Hepatocyte (in vitro differentiated cells): ENCODE results near the gene HSFX4. TPM values are rescaled to one million over a fixed set of nuclear protein-coding genes. Genes with fewer than 3 reads are reported as not detected.

Experiments
- DNase-seq: peaks from one replicate; pipeline ENCODE4 v3.0.0-alpha.2; 2016; ENCODE audit warnings: low spot score
- H2AFZ ChIP-seq: fragments of 200-600 bp; sonication (generic); 2 replicates; pipeline ENCODE4 v1.6.0; 2016; ENCODE audit warnings: antibody characterized with exemption, mild to moderate bottlenecking
- H3K27ac ChIP-seq: fragments of 200-600 bp; sonication (generic); 2 replicates; pipeline ENCODE4 v1.5.1; 2016; ENCODE audit warnings: mild to moderate bottlenecking
- H3K27me3 ChIP-seq: fragments of 200-600 bp; sonication (generic); 2 replicates; pipeline ENCODE4 v1.6.1; 2016
- H3K36me3 ChIP-seq: fragments of 200-600 bp; sonication (generic); replicated peaks from 2 replicates; pipeline ENCODE4 v1.5.1; 2016; ENCODE audit warnings: low read depth; ENCODE audit not compliant: insufficient read depth
- H3K4me1 ChIP-seq: fragments of 200-600 bp; sonication (generic); 2 replicates; pipeline ENCODE4 v1.5.1; 2016; ENCODE audit warnings: mild to moderate bottlenecking, moderate library complexity; ENCODE audit not compliant: insufficient read depth
- H3K4me2 ChIP-seq: fragments of 200-600 bp; sonication (generic); 2 replicates; pipeline ENCODE4 v1.6.0; 2016
- H3K4me3 ChIP-seq: fragments of 200-600 bp; sonication (generic); 2 replicates; pipeline ENCODE4 v1.5.1; 2016; ENCODE audit warnings: mild to moderate bottlenecking
- H3K79me2 ChIP-seq: fragments of 200-600 bp; sonication (generic); 2 replicates; pipeline ENCODE4 v1.6.0; 2017; ENCODE audit warnings: mild to moderate bottlenecking
- H3K9me2 ChIP-seq: fragments of 200-600 bp; sonication (generic); replicated peaks from 2 replicates; pipeline ENCODE4 v1.6.0; 2017; ENCODE audit warnings: mild to moderate bottlenecking; ENCODE audit not compliant: insufficient read depth
- H3K9me3 ChIP-seq: fragments of 200-600 bp; sonication (generic); 2 replicates; pipeline ENCODE4 v1.5.1; 2016; ENCODE audit warnings: low read depth, mild to moderate bottlenecking
- H4K20me1 ChIP-seq: fragments of 200-600 bp; sonication (generic); 2 replicates; pipeline ENCODE4 v1.6.0; 2016; ENCODE audit warnings: mild to moderate bottlenecking; ENCODE audit not compliant: insufficient read depth, poor library complexity, severe bottlenecking
- CTCF ChIP-seq: fragments of 200-600 bp; sonication (generic); IDR thresholded peaks from 2 replicates; pipeline ENCODE4 v1.5.1; 2016; ENCODE audit warnings: antibody characterized with exemption, mild to moderate bottlenecking; ENCODE audit not compliant: poor library complexity
- EZH2 ChIP-seq: fragments of 200-600 bp; sonication (generic); IDR thresholded peaks from 2 replicates; pipeline ENCODE4 v1.6.1; 2016; ENCODE audit warnings: antibody characterized with exemption, mild to moderate bottlenecking, borderline replicate concordance
- EZH2phosphoT487 ChIP-seq: fragments of 200-600 bp; sonication (generic); IDR thresholded peaks from one replicate; pipeline ENCODE4 v1.6.1; 2018; ENCODE audit warnings: antibody characterized with exemption, mild to moderate bottlenecking, low read depth, moderate library complexity; ENCODE audit not compliant: unreplicated experiment, severe bottlenecking
- WGBS: methylation state at CpG from one replicate; pipeline ENCODE4 v1.1.6; 2016; ENCODE audit warnings: low lambda C conversion rate; ENCODE audit errors: missing lambda C conversion rate; 5-methylcytosine and 5-hydroxymethylcytosine counted together
- polyA plus RNA-seq: library from polyadenylated mRNA; unstranded; fragments of >200 nt; fragmentation: Nextera tagmentation; extraction: Ambion mirVana; gene quantifications from 2 replicates; pipeline ENCODE4 v1.2.1, GENCODE V29; 2016
- total RNA-seq: library from RNA; depleted of rRNA; stranded (reverse); fragments of >200 nt; gene quantifications from 2 replicates; pipeline ENCODE4 v1.2.3, GENCODE V29; 2014

The HSFX4 gene
- total and polyA plus RNA-seq, 2 experiments from 2014 or later = not detected

- Histone ChIP-seq H3K4me1 (no peaks in the 10 kb centered on the region), H3K4me3 (peak within 1 kb of the TSS; percentile 23), H4K20me1 (no peaks in the 10 kb centered on the region), H3K79me2 (peaks cover 7% of the 10 kb centered on the region), H3K4me2 (peak within 1 kb of the TSS; percentile 83), H3K9me3 (no peaks in the 10 kb centered on the region), H3K27ac (peak within 1 kb of the TSS; percentile 91), H3K27me3 (no peaks in the 10 kb centered on the region), H3K9me2 (no peaks in the 10 kb centered on the region), H2AFZ (peak within 1 kb of the TSS; percentile 52), H3K36me3 (no peaks in the 10 kb centered on the region)
- TF ChIP-seq EZH2phosphoT487 (no peak), CTCF (peak; percentile 60), EZH2 (no peak)
- WGBS = 38% methylated on average over 33 of the region's 39 CpGs
- peak; percentile 95 for DNase-seq
Observed at GRCh38 chrX:149938427-149938880, 9.1 kb downstream of the HSFX4 start, which contains the start of gene EOLA2. EOLA2 (minus strand) TSS chrX:149938491; CDS start chrX:149933874, 4,617 bp downstream.

- DNase-seq = peak; percentile 96
- Histone ChIP-seq H3K9me3 (no peaks in the 10 kb centered on the region), H3K4me3 (no peak overlapping the region), H4K20me1 (no peaks in the 10 kb centered on the region), H3K4me1 (no peaks in the 10 kb centered on the region), H3K79me2 (peaks cover 7% of the 10 kb centered on the region), H3K9me2 (no peaks in the 10 kb centered on the region), H2AFZ (no peak overlapping the region), H3K4me2 (peak overlapping the region; percentile 65), H3K36me3 (no peaks in the 10 kb centered on the region), H3K27me3 (no peaks in the 10 kb centered on the region), H3K27ac (peak overlapping the region; percentile 99)
- 53% methylated on average over 8 of the region's 50 CpGs for WGBS
- TF ChIP-seq EZH2 (no peak), CTCF (no peak), EZH2phosphoT487 (no peak)
Observed at GRCh38 chrX:149938881-149939654, 9.7 kb downstream of the HSFX4 start.

- whole genome bisulfite sequencing = 60% methylated on average over 1 of the region's 17 CpGs
- Histone ChIP-seq H2AFZ (no peak overlapping the region), H3K4me1 (no peaks in the 10 kb centered on the region), H4K20me1 (no peaks in the 10 kb centered on the region), H3K36me3 (no peaks in the 10 kb centered on the region), H3K9me3 (no peaks in the 10 kb centered on the region), H3K27me3 (no peaks in the 10 kb centered on the region), H3K4me3 (peak overlapping the region; percentile 41), H3K4me2 (peak overlapping the region; percentile 65), H3K27ac (peak overlapping the region; percentile 99), H3K9me2 (no peaks in the 10 kb centered on the region), H3K79me2 (peaks cover 7% of the 10 kb centered on the region)
- DNase-seq = no peak
- TF ChIP-seq EZH2 (no peak), EZH2phosphoT487 (no peak), CTCF (no peak)
Observed at GRCh38 chrX:149939655-149939904, 10.2 kb downstream of the HSFX4 start.
